GM12878 (cell line): ENCODE measurements around the gene TP53BP1. TPM values are rescaled to one million over a fixed set of nuclear protein-coding genes. Genes with fewer than 3 reads are reported as not detected.

Source experiments
- ATAC-seq: fragments of 200-7000 bp; cut with Tn5 transposase; 3 replicates; pipeline ENCODE4 v1.9.1; 2020; ENCODE audit warnings: mild to moderate bottlenecking, moderate library complexity
- BruUV-seq: library from RNA; stranded (reverse); fragments of 400-500 nt; replicated peaks from 2 replicates; lab custom pipeline; 2021; lab: Mats Ljungman, UMichigan
- CTCF ChIA-PET: fragments of 300-600 bp; sonication (Branson Sonifier 250); formaldehyde crosslinking; extraction: SDS; loops from one replicate; lab custom pipeline; 2021; ENCODE audit warnings: inconsistent platforms; lab: Yijun Ruan, JAX
- POLR2A ChIA-PET: fragments of 350-600 bp; formaldehyde crosslinking; extraction: SDS; loops from one replicate; lab custom pipeline; 2021; ENCODE audit warnings: inconsistent platforms; lab: Charles Lee
- RAD21 ChIA-PET: fragments of 300-600 bp; sonication (Branson Sonifier 250); formaldehyde crosslinking; loops from one replicate; lab custom pipeline; 2023; ENCODE audit warnings: antibody characterized with exemption; ENCODE audit not compliant: unreplicated experiment; lab: Charles Lee
- SMC1A ChIA-PET: fragments of 300-600 bp; sonication (Branson Sonifier 250); formaldehyde crosslinking; loops from one replicate; lab custom pipeline; 2023; ENCODE audit not compliant: unreplicated experiment, uncharacterized antibody; lab: Charles Lee
- DNase-seq: peaks from one replicate; pipeline ENCODE4 v3.0.0-alpha.2; 2011; ENCODE audit warnings: low read depth, low spot score
- FAIRE-seq: peaks from 3 replicates; lab custom pipeline; 2011; peaks lifted over from hg19 to GRCh38; lab: Jason Lieb, UNC
- H2AFZ ChIP-seq: 2 replicates; pipeline ENCODE4 v1.6.0; 2011; ENCODE audit warnings: low read depth, low read length, control low read depth; ENCODE audit not compliant: control insufficient read depth
- H3K27ac ChIP-seq: 2 replicates; pipeline ENCODE4 v1.5.1; 2011; ENCODE audit warnings: control low read depth; ENCODE audit not compliant: control insufficient read depth, insufficient read depth
- H3K27me3 ChIP-seq, 2 experiments: replicated peaks in 1 of 2; 2 replicates each; pipeline versions ENCODE4 v1.6.0 to v1.6.1; 2011; ENCODE audit warnings: low read length in 1 of 2; ENCODE audit not compliant: control insufficient read depth in 2 of 2, insufficient read depth in 2 of 2
- H3K36me3 ChIP-seq, 2 experiments: 2 replicates each; pipeline ENCODE4 v1.5.1; 2011; ENCODE audit warnings: low read length in 1 of 2; ENCODE audit not compliant: control insufficient read depth in 2 of 2, insufficient read depth in 2 of 2
- H3K4me1 ChIP-seq: 2 replicates; pipeline ENCODE4 v1.6.1; 2011; ENCODE audit warnings: mild to moderate bottlenecking, low read length, moderate library complexity, mixed read lengths; ENCODE audit not compliant: control insufficient read depth, insufficient read depth
- H3K4me2 ChIP-seq: 2 replicates; pipeline ENCODE4 v1.6.0; 2011; ENCODE audit warnings: control low read depth; ENCODE audit not compliant: control insufficient read depth, insufficient read depth
- H3K4me3 ChIP-seq: fragments of 200-600 bp; sonication (generic); 2 replicates; pipeline ENCODE4 v1.5.1; 2016
- H3K79me2 ChIP-seq: 2 replicates; pipeline ENCODE4 v1.6.0; 2011; ENCODE audit warnings: low read length; ENCODE audit not compliant: control insufficient read depth, insufficient read depth
- H3K9ac ChIP-seq: 2 replicates; pipeline ENCODE4 v1.8.0; 2011; ENCODE audit warnings: low read length, control low read depth, mixed read lengths; ENCODE audit not compliant: control insufficient read depth, insufficient read depth
- H3K9me3 ChIP-seq: replicated peaks from 3 replicates; pipeline ENCODE4 v1.5.1; 2011; ENCODE audit warnings: mild to moderate bottlenecking, low read length; ENCODE audit not compliant: control insufficient read depth, insufficient read depth
- H4K20me1 ChIP-seq: 2 replicates; pipeline ENCODE4 v1.6.0; 2011; ENCODE audit not compliant: control insufficient read depth, insufficient read depth
- CBX5 ChIP-seq: sonication (generic); IDR thresholded peaks from 2 replicates; pipeline ENCODE4 v1.6.1; 2016; ENCODE audit warnings: low read depth, moderate library complexity, mild to moderate bottlenecking, inconsistent platforms
- IKZF2 ChIP-seq, 2 experiments: fragments of 450-650 bp; IDR thresholded peaks; 2 replicates each; pipeline ENCODE4 v1.6.1; 2017; ENCODE audit warnings: mild to moderate bottlenecking in 2 of 2, moderate library complexity in 2 of 2
- KAT2A ChIP-seq: conservative IDR thresholded peaks from 2 replicates; pipeline ENCODE4 v1.6.1; 2011; ENCODE audit warnings: low read depth, low read length; ENCODE audit not compliant: control insufficient read depth
- MTA2 ChIP-seq: fragments of 450-650 bp; IDR thresholded peaks from 2 replicates; pipeline ENCODE4 v1.6.1; 2016; ENCODE audit warnings: low read depth, mild to moderate bottlenecking, moderate library complexity
- RB1 ChIP-seq: fragments of 450-650 bp; formaldehyde crosslinking; IDR thresholded peaks from 2 replicates; pipeline ENCODE4 v1.6.1; 2017; ENCODE audit warnings: mild to moderate bottlenecking, borderline replicate concordance
- SIN3A ChIP-seq: IDR thresholded peaks from 2 replicates; pipeline ENCODE4 v1.6.1; 2012; ENCODE audit warnings: low read depth, low read length, improper control_type of control experiment
- SMAD1 ChIP-seq: fragments of 450-650 bp; IDR thresholded peaks from 2 replicates; pipeline ENCODE4 v1.6.1; 2018; ENCODE audit warnings: mild to moderate bottlenecking, low read depth; ENCODE audit not compliant: partially characterized antibody
- SMC3 ChIP-seq: IDR thresholded peaks from 2 replicates; pipeline ENCODE4 v1.6.1; 2011; ENCODE audit warnings: low read length, improper control_type of control experiment, borderline replicate concordance
- SRF ChIP-seq, 2 experiments: IDR thresholded peaks; 2 replicates each; pipeline ENCODE4 v1.6.1; 2011; ENCODE audit warnings: low read depth in 2 of 2, low read length in 2 of 2, mild to moderate bottlenecking in 1 of 2, moderate library complexity in 1 of 2
- STAT1 ChIP-seq: fragments of 450-650 bp; conservative IDR thresholded peaks from 2 replicates; pipeline ENCODE4 v1.6.1; 2014; ENCODE audit warnings: antibody characterized with exemption, mild to moderate bottlenecking
- TCF12 ChIP-seq: IDR thresholded peaks from 2 replicates; pipeline ENCODE4 v1.6.1; 2011; ENCODE audit warnings: low read depth, mild to moderate bottlenecking, low read length
- ZNF384 ChIP-seq: IDR thresholded peaks from 2 replicates; pipeline ENCODE4 v1.6.1; 2012; ENCODE audit warnings: low read depth, mild to moderate bottlenecking, low read length, improper control_type of control experiment, borderline replicate concordance
- WGBS: methylation state at CpG from one replicate; pipeline ENCODE4 v1.1.6; 2016; ENCODE audit warnings: low lambda C conversion rate; ENCODE audit not compliant: insufficient replicate concordance, insufficient coverage; ENCODE audit errors: missing lambda C conversion rate; 5-methylcytosine and 5-hydroxymethylcytosine counted together
- in situ Hi-C: fragments of 300-500 bp; cut with MboI; formaldehyde crosslinking; loops from 9 replicates; pipeline ENCODE4 v1.14.3; 2018; ENCODE audit warnings: mixed read lengths
- intact Hi-C: fragments of 100-400 bp; cut with micrococcal nuclease; formaldehyde crosslinking; loops from one replicate; pipeline ENCODE4 v1.14.2; 2022; ENCODE audit not compliant: unreplicated experiment
- polyA plus RNA-seq, 11 experiments: library from polyadenylated mRNA; depleted of rRNA in 4 of 11; unstranded in 6 of 11; stranded (reverse) in 5 of 11; fragments of >200 nt; fragmentation: Nextera tagmentation in 4 of 11; fragmentation: Illumina TruSeq in 1 of 11; extraction: Ambion mirVana in 4 of 11; extraction: Trizol in 1 of 11; gene quantifications; 1 replicate in 1 of 11; 2 replicates in 10 of 11; pipeline versions ENCODE4 v1.2.1 to v1.2.3, GENCODE V29; 2011 to 2016; ENCODE audit warnings: inconsistent platforms in 2 of 11, missing spikeins in 2 of 11, low read depth in 1 of 11
- total RNA-seq, 4 experiments: library from RNA; depleted of rRNA in 3 of 4; stranded (reverse); fragments of >200 nt in 3 of 4; fragmentation: Illumina TruSeq in 1 of 4; extraction: Trizol in 1 of 4; gene quantifications; 2 replicates each; pipeline versions ENCODE4 v1.2.1 to v1.2.3, GENCODE V29; 2013 to 2021
- TF ChIP-seq, protein P1 (sequence below): fragments of 450-650 bp; IDR thresholded peaks from 2 replicates; pipeline ENCODE4 v1.6.1; 2017; ENCODE audit warnings: mild to moderate bottlenecking, moderate library complexity
- TF ChIP-seq, protein P2 (sequence below): IDR thresholded peaks from 2 replicates; pipeline ENCODE4 v1.6.1; 2012; ENCODE audit warnings: improper control_type of control experiment, low read depth, low read length; ENCODE audit not compliant: insufficient replicate concordance

The TP53BP1 gene
- total and polyA plus RNA-seq, 10 of the 15 experiments (the other 5 are each of a cell fraction or from before 2014, with no cell fraction given): 6.2 to 50.2 (median 19.3) TPM

DNA sequence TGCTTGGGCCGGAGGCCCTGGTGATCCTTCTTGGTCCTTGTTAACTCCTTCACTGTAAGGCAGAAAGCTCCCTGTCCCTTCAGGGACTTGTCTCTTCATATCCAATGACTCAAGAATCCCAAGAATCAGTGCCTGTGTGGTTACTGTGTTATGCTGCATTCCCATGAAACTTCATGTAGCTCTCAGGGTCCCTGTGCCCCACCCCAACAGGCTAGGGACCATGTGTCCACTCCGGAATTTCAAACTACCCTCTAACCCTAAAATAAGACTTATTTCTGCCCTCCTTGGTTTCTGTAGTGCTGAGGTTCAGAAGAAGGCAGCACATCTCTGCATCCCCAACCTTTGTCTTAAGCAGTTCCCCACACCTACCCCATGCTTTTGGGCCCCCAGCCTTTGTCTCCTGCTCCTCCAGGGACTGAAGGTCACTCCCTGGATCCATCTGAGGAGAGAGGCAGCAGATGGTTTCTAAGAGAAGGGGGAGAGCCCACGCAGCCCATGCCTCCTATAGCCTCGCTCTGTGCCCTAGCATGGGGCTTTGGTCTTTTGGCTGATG, 23.9 kb upstream of the TP53BP1 start (continued):
- no peak for TF ChIP-seq SMC3
- no peak for TF ChIP-seq CBX5
- no peak for TF ChIP-seq RB1
- no peak for TF ChIP-seq MTA2
- TF ChIP-seq KAT2A: no peak
- TF ChIP-seq, protein P1, sequence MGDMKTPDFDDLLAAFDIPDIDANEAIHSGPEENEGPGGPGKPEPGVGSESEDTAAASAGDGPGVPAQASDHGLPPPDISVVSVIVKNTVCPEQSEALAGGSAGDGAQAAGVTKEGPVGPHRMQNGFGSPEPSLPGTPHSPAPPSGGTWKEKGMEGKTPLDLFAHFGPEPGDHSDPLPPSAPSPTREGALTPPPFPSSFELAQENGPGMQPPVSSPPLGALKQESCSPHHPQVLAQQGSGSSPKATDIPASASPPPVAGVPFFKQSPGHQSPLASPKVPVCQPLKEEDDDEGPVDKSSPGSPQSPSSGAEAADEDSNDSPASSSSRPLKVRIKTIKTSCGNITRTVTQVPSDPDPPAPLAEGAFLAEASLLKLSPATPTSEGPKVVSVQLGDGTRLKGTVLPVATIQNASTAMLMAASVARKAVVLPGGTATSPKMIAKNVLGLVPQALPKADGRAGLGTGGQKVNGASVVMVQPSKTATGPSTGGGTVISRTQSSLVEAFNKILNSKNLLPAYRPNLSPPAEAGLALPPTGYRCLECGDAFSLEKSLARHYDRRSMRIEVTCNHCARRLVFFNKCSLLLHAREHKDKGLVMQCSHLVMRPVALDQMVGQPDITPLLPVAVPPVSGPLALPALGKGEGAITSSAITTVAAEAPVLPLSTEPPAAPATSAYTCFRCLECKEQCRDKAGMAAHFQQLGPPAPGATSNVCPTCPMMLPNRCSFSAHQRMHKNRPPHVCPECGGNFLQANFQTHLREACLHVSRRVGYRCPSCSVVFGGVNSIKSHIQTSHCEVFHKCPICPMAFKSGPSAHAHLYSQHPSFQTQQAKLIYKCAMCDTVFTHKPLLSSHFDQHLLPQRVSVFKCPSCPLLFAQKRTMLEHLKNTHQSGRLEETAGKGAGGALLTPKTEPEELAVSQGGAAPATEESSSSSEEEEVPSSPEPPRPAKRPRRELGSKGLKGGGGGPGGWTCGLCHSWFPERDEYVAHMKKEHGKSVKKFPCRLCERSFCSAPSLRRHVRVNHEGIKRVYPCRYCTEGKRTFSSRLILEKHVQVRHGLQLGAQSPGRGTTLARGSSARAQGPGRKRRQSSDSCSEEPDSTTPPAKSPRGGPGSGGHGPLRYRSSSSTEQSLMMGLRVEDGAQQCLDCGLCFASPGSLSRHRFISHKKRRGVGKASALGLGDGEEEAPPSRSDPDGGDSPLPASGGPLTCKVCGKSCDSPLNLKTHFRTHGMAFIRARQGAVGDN: no peak
- no peak for TF ChIP-seq TCF12

- H2AFZ ChIP-seq: no peak overlapping the region
- H3K9me3 ChIP-seq: no peaks in the 10 kb centered on the region
- ATAC-seq: no peak
- FAIRE-seq: no peak
- H3K4me2 ChIP-seq: no peak overlapping the region
- H3K27ac ChIP-seq: no peak overlapping the region
- ChIA-PET POLR2A (no interaction called here), CTCF (interaction anchor here (2.5 to 8.3 kb wide), 4 partner anchors 15 to 140 kb away, joined by 16 to 88 read pairs (median 40); partner anchors contain the start of gene TP53BP1), SMC1A (interaction anchor here (3.9 kb wide), 1 partner anchor 31 kb away, joined by 26 read pairs; no protein-coding TSS in a partner anchor), RAD21 (interaction anchor here (2.6 kb wide), 1 partner anchor 75 kb away, joined by 29 read pairs; no protein-coding TSS in a partner anchor)
- no peaks in the 10 kb centered on the region for H4K20me1 ChIP-seq
- intact Hi-C loops (no loop called here), in situ Hi-C loops (no loop called here)
- peaks cover 11 to 15% of the 10 kb centered on the region in 2 experiments; a peak in 3 of 4 replicates for H3K27me3 ChIP-seq
- H3K4me3 ChIP-seq: no peak overlapping the region
- peaks cover 3% of the 10 kb centered on the region for H3K4me1 ChIP-seq
- DNase-seq: no peak
- no peaks in the 10 kb centered on the region for H3K79me2 ChIP-seq
- H3K9ac ChIP-seq: no peak overlapping the region
- 39% methylated on average over 5 of the region's 5 CpGs for WGBS
- BruUV-seq: no TSS peak
- H3K36me3 ChIP-seq: no peaks in the 10 kb centered on the region
- TF ChIP-seq SMC3 (no peak), STAT1 (no peak), SMAD1 (no peak), IKZF2 (IDR thresholded peaks at IDR 0.05) (no peak), SIN3A (no peak), SRF (IDR thresholded peaks at IDR 0.05; ENCODE audit: low read depth in 2 of 2, low read length in 2 of 2) (no peak), ZNF384 (no peak)
- TF ChIP-seq, protein P2, sequence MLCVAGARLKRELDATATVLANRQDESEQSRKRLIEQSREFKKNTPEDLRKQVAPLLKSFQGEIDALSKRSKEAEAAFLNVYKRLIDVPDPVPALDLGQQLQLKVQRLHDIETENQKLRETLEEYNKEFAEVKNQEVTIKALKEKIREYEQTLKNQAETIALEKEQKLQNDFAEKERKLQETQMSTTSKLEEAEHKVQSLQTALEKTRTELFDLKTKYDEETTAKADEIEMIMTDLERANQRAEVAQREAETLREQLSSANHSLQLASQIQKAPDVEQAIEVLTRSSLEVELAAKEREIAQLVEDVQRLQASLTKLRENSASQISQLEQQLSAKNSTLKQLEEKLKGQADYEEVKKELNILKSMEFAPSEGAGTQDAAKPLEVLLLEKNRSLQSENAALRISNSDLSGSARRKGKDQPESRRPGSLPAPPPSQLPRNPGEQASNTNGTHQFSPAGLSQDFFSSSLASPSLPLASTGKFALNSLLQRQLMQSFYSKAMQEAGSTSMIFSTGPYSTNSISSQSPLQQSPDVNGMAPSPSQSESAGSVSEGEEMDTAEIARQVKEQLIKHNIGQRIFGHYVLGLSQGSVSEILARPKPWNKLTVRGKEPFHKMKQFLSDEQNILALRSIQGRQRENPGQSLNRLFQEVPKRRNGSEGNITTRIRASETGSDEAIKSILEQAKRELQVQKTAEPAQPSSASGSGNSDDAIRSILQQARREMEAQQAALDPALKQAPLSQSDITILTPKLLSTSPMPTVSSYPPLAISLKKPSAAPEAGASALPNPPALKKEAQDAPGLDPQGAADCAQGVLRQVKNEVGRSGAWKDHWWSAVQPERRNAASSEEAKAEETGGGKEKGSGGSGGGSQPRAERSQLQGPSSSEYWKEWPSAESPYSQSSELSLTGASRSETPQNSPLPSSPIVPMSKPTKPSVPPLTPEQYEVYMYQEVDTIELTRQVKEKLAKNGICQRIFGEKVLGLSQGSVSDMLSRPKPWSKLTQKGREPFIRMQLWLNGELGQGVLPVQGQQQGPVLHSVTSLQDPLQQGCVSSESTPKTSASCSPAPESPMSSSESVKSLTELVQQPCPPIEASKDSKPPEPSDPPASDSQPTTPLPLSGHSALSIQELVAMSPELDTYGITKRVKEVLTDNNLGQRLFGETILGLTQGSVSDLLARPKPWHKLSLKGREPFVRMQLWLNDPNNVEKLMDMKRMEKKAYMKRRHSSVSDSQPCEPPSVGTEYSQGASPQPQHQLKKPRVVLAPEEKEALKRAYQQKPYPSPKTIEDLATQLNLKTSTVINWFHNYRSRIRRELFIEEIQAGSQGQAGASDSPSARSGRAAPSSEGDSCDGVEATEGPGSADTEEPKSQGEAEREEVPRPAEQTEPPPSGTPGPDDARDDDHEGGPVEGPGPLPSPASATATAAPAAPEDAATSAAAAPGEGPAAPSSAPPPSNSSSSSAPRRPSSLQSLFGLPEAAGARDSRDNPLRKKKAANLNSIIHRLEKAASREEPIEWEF: no peak
Observed at GRCh38 chr15:43516185-43516584, 23.2 kb upstream of the TP53BP1 start.
